Mesenchymal stem cell (in vitro differentiated cells and primary cell): ENCODE data around the gene MYO5B.

Experiments used
- DNase-seq: peaks from one replicate; pipeline ENCODE4 v3.0.0-alpha.2; 2013
- H2AFZ ChIP-seq: one replicate; pipeline ENCODE4 v1.6.1; 2013; ENCODE audit warnings: low read depth, mild to moderate bottlenecking, control low read depth, inconsistent platforms, low read length, moderate library complexity
- H2AK5ac ChIP-seq: 2 replicates; pipeline ENCODE4 v1.6.1; 2013; ENCODE audit warnings: low read length, moderate library complexity, mild to moderate bottlenecking, inconsistent platforms; ENCODE audit not compliant: severe bottlenecking
- H2BK120ac ChIP-seq: one replicate; pipeline ENCODE4 v1.6.1; 2013; ENCODE audit warnings: low read depth, mild to moderate bottlenecking, inconsistent platforms, low read length, moderate library complexity
- H2BK12ac ChIP-seq, 2 experiments: one replicate each; pipeline ENCODE4 v1.6.1; 2013; ENCODE audit warnings: inconsistent platforms in 2 of 2, low read length in 2 of 2, mild to moderate bottlenecking in 2 of 2, moderate library complexity in 2 of 2, control low read depth in 1 of 2
- H2BK15ac ChIP-seq: one replicate; pipeline ENCODE4 v1.6.1; 2013; ENCODE audit warnings: mild to moderate bottlenecking, low read depth, inconsistent platforms; ENCODE audit not compliant: poor library complexity, severe bottlenecking
- H2BK5ac ChIP-seq: 2 replicates; pipeline ENCODE4 v1.6.1; 2013; ENCODE audit warnings: low read depth, mild to moderate bottlenecking, low read length, control low read depth, inconsistent platforms; ENCODE audit not compliant: poor library complexity, severe bottlenecking
- H3K14ac ChIP-seq, 2 experiments: one replicate each; pipeline ENCODE4 v1.6.1; 2013; ENCODE audit warnings: inconsistent platforms in 2 of 2, low read length in 2 of 2, control low read depth in 1 of 2, mild to moderate bottlenecking in 1 of 2, moderate library complexity in 1 of 2
- H3K18ac ChIP-seq, 2 experiments: one replicate each; pipeline ENCODE4 v1.6.1; 2013; ENCODE audit warnings: inconsistent platforms in 2 of 2, low read length in 2 of 2, control low read depth in 1 of 2, low read depth in 1 of 2, mild to moderate bottlenecking in 1 of 2
- H3K23ac ChIP-seq, 2 experiments: one replicate each; pipeline ENCODE4 v1.6.1; 2013; ENCODE audit warnings: inconsistent platforms in 2 of 2, low read length in 2 of 2, mild to moderate bottlenecking in 2 of 2, moderate library complexity in 2 of 2, control low read depth in 1 of 2
- H3K27ac ChIP-seq: 2 replicates; pipeline ENCODE4 v1.5.1; 2013; ENCODE audit warnings: mild to moderate bottlenecking, moderate library complexity, low read length, control low read depth, inconsistent platforms; ENCODE audit not compliant: poor library complexity, severe bottlenecking
- H3K27me3 ChIP-seq, 2 experiments: 2 replicates each; pipeline versions ENCODE4 v1.6.1 to v1.7.0; 2013; ENCODE audit warnings: low read length in 2 of 2, mild to moderate bottlenecking in 2 of 2, moderate library complexity in 2 of 2, control low read depth in 1 of 2, inconsistent platforms in 1 of 2; ENCODE audit not compliant: control insufficient read depth in 1 of 2, insufficient read depth in 1 of 2
- H3K36me3 ChIP-seq, 2 experiments: 2 replicates each; pipeline versions ENCODE4 v1.6.1 to v1.7.0; 2013; ENCODE audit warnings: low read length in 2 of 2, control low read depth in 1 of 2, inconsistent platforms in 1 of 2, low read depth in 1 of 2, mild to moderate bottlenecking in 1 of 2; ENCODE audit not compliant: insufficient read depth in 2 of 2, control insufficient read depth in 1 of 2
- H3K4ac ChIP-seq, 2 experiments: one replicate each; pipeline ENCODE4 v1.6.1; 2013; ENCODE audit warnings: inconsistent platforms in 2 of 2, low read length in 2 of 2, mild to moderate bottlenecking in 2 of 2, moderate library complexity in 2 of 2, control low read depth in 1 of 2, low read depth in 1 of 2
- H3K4me1 ChIP-seq: 2 replicates; pipeline ENCODE4 v1.6.1; 2013; ENCODE audit warnings: low read depth, low read length, control low read depth; ENCODE audit not compliant: control insufficient read depth, insufficient read depth
- H3K4me2 ChIP-seq: 2 replicates; pipeline ENCODE4 v1.6.1; 2013; ENCODE audit warnings: low read length, mild to moderate bottlenecking, inconsistent platforms; ENCODE audit not compliant: poor library complexity, severe bottlenecking
- H3K4me3 ChIP-seq, 2 experiments: 2 replicates each; pipeline versions ENCODE4 v1.5.1 to v1.7.0; 2013; ENCODE audit warnings: low read length in 2 of 2, mild to moderate bottlenecking in 2 of 2, control low read depth in 1 of 2, low read depth in 1 of 2; ENCODE audit not compliant: insufficient read depth in 1 of 2
- H3K79me1 ChIP-seq: replicated peaks from 2 replicates; pipeline ENCODE4 v1.6.1; 2013; ENCODE audit warnings: mild to moderate bottlenecking, control low read depth, low read length, inconsistent platforms; ENCODE audit not compliant: poor library complexity, severe bottlenecking
- H3K9ac ChIP-seq: 2 replicates; pipeline ENCODE4 v1.7.0; 2013; ENCODE audit warnings: mild to moderate bottlenecking, low read length, moderate library complexity
- H3K9me3 ChIP-seq: 2 replicates; pipeline ENCODE4 v1.7.0; 2013; ENCODE audit warnings: mild to moderate bottlenecking, low read length; ENCODE audit not compliant: control insufficient read depth
- H4K8ac ChIP-seq: one replicate; pipeline ENCODE4 v1.6.1; 2013; ENCODE audit warnings: inconsistent platforms, mild to moderate bottlenecking, low read length, moderate library complexity
- H4K91ac ChIP-seq: one replicate; pipeline ENCODE4 v1.6.1; 2013; ENCODE audit warnings: mild to moderate bottlenecking, low read length, inconsistent platforms
- WGBS: methylation state at CpG from one replicate; pipeline ENCODE4 v1.1.7; 2013; ENCODE audit warnings: mixed read lengths; 5-methylcytosine and 5-hydroxymethylcytosine counted together

The MYO5B gene

DNA sequence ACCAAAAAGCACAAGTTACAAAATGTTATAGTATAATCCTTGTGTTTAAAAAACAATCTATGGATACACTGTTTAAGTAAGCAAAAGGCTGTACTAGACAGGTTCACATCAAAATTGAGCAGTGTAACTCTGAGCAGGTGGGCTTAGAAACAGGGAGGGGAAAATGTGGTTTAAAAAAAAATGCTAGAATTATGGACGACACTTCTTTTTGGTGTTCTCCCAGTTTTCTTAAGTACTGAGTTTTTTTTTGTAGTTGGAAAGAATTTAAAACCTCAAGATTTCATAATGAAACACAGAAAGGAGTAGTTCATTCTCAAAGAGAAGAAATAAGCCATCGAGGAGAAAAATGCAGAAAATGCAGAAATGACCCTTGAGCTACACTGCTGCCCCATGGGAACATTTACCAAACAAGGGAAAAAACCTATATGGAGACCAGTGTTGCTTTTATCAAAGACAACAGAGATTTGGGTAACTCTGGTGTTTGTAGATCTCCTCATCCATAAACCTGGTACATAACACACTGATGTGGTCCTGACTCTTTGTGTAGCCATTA, 100.7 kb downstream of the MYO5B start:
- H2BK5ac ChIP-seq: no peak overlapping the region
- H3K9ac ChIP-seq: no peak overlapping the region
- H4K91ac ChIP-seq: no peak overlapping the region
- no peak overlapping the region for H3K18ac ChIP-seq
- no peak overlapping the region for H2BK120ac ChIP-seq
- no peak overlapping the region for H2AK5ac ChIP-seq
- H3K4me1 ChIP-seq: no peaks in the 10 kb centered on the region
- no peak overlapping the region for H2AFZ ChIP-seq
- H3K4ac ChIP-seq: no peak overlapping the region
- H3K9me3 ChIP-seq: no peaks in the 10 kb centered on the region
- H3K4me3 ChIP-seq: no peak overlapping the region
- H2BK15ac ChIP-seq: no peak overlapping the region
- no peaks in the 10 kb centered on the region for H3K36me3 ChIP-seq
- WGBS: 43% methylated on average over 1 of the region's 2 CpGs
- H3K14ac ChIP-seq: no peak overlapping the region
- H3K23ac ChIP-seq: no peak overlapping the region
- H3K27me3 ChIP-seq: peaks cover 17 to 19% of the 10 kb centered on the region in 2 experiments
- no peak overlapping the region for H3K27ac ChIP-seq
- H4K8ac ChIP-seq: no peak overlapping the region
- no peak overlapping the region for H3K4me2 ChIP-seq
- DNase-seq: no peak
- H2BK12ac ChIP-seq: no peak overlapping the region
- H3K79me1 ChIP-seq: no peaks in the 10 kb centered on the region

- H3K27ac ChIP-seq: no peak overlapping the region
- H2AFZ ChIP-seq: no peak overlapping the region
- no peak overlapping the region for H3K23ac ChIP-seq
- H3K4me3 ChIP-seq: no peak overlapping the region
- no peak overlapping the region for H2BK5ac ChIP-seq
- no peak overlapping the region for H3K4ac ChIP-seq
- no peak overlapping the region for H2BK120ac ChIP-seq
- H3K27me3 ChIP-seq: peaks cover 17 to 19% of the 10 kb centered on the region in 2 experiments
- no peak overlapping the region for H4K91ac ChIP-seq
- H4K8ac ChIP-seq: no peak overlapping the region
- no peak overlapping the region for H2BK15ac ChIP-seq
- H3K36me3 ChIP-seq: no peaks in the 10 kb centered on the region
- H3K14ac ChIP-seq: no peak overlapping the region
- no peak overlapping the region for H2AK5ac ChIP-seq
- H3K4me1 ChIP-seq: no peaks in the 10 kb centered on the region
- no peak overlapping the region for H3K9ac ChIP-seq
- no peaks in the 10 kb centered on the region for H3K9me3 ChIP-seq
- no peaks in the 10 kb centered on the region for H3K79me1 ChIP-seq
- H2BK12ac ChIP-seq: no peak overlapping the region
- no peak overlapping the region for H3K18ac ChIP-seq
- no peak for DNase-seq
- H3K4me2 ChIP-seq: no peak overlapping the region
- WGBS: 72% methylated on average over 6 of the region's 6 CpGs
These were observed 101.4 kb downstream of the MYO5B start for GRCh38 chr18:50093366-50094064.

- Histone ChIP-seq H4K91ac (no peak overlapping the region), H3K9ac (no peak overlapping the region), H3K79me1 (no peaks in the 10 kb centered on the region), H2AFZ (no peak overlapping the region), H4K8ac (no peak overlapping the region), H2BK120ac (no peak overlapping the region), H3K27ac (no peak overlapping the region), H3K4me3 (no peak overlapping the region), H2BK12ac (no peak overlapping the region), H3K36me3 (no peaks in the 10 kb centered on the region), H2BK5ac (no peak overlapping the region), H3K23ac (no peak overlapping the region), H3K4ac (no peak overlapping the region), H3K14ac (no peak overlapping the region), H3K18ac (no peak overlapping the region), H3K9me3 (no peaks in the 10 kb centered on the region), H3K27me3 (peaks cover 19 to 22% of the 10 kb centered on the region in 2 experiments), H3K4me1 (no peaks in the 10 kb centered on the region), H2BK15ac (no peak overlapping the region), H3K4me2 (no peak overlapping the region), H2AK5ac (no peak overlapping the region)
- WGBS: 26% methylated on average over 3 of the region's 3 CpGs
- DNase-seq: no peak
These were observed 102.6 kb downstream of the MYO5B start for GRCh38 chr18:50092245-50092805.

GRCh38 chr18:50091509-50092244, 103.3 kb downstream of the MYO5B start:
- Histone ChIP-seq H2AK5ac (no peak overlapping the region), H3K27me3 (peaks cover 19 to 22% of the 10 kb centered on the region in 2 experiments), H3K9me3 (no peaks in the 10 kb centered on the region), H3K9ac (no peak overlapping the region), H3K4me2 (no peak overlapping the region), H2AFZ (no peak overlapping the region), H2BK15ac (no peak overlapping the region), H4K91ac (no peak overlapping the region), H3K18ac (no peak overlapping the region), H2BK12ac (no peak overlapping the region), H3K27ac (no peak overlapping the region), H3K79me1 (no peaks in the 10 kb centered on the region), H3K4ac (no peak overlapping the region), H3K36me3 (no peaks in the 10 kb centered on the region), H3K4me3 (no peak overlapping the region), H4K8ac (no peak overlapping the region), H3K14ac (no peak overlapping the region), H2BK120ac (no peak overlapping the region), H3K4me1 (no peaks in the 10 kb centered on the region), H2BK5ac (no peak overlapping the region), H3K23ac (no peak overlapping the region)
- 78% methylated on average over 2 of the region's 2 CpGs for WGBS
- no peak for DNase-seq
